ENCODE data around the gene MAGI2. TPM values are rescaled to one million over a fixed set of nuclear protein-coding genes. Genes with fewer than 3 reads are reported as not detected.

The MAGI2 gene
- total RNA-seq, 1 donor from 2014 or later, result 64.2 TPM

- DNase-seq, result no peak
- H3K4me1 Mint-ChIP-seq (ENCODE audit: low read depth, unreplicated experiment), result peaks cover 5% of the 10 kb centered on the region
- H3K36me3 Mint-ChIP-seq (ENCODE audit: unreplicated experiment), result no peaks in the 10 kb centered on the region
- H3K9me3 Mint-ChIP-seq (ENCODE audit: unreplicated experiment), result no peaks in the 10 kb centered on the region
- no peaks in the 10 kb centered on the region for H3K27me3 Mint-ChIP-seq (ENCODE audit: unreplicated experiment)
- H3K27ac Mint-ChIP-seq (ENCODE audit: unreplicated experiment), result no peak overlapping the region
- no peak overlapping the region for H3K4me3 Mint-ChIP-seq (ENCODE audit: unreplicated experiment)
- TF ChIP-seq CTCF (IDR thresholded peaks at IDR 0.05; ENCODE audit: partially characterized antibody, unreplicated experiment), result no peak
These were observed 1011.7 kb downstream of the MAGI2 start for GRCh38 chr7:78441737-78442136.

GRCh38 chr7:78438433-78438832, 1015.0 kb downstream of the MAGI2 start:
- H3K27ac Mint-ChIP-seq (ENCODE audit: unreplicated experiment), result no peak overlapping the region
- no peaks in the 10 kb centered on the region for H3K36me3 Mint-ChIP-seq (ENCODE audit: unreplicated experiment)
- H3K4me1 Mint-ChIP-seq (ENCODE audit: low read depth, unreplicated experiment), result peaks cover 5% of the 10 kb centered on the region
- no peaks in the 10 kb centered on the region for H3K9me3 Mint-ChIP-seq (ENCODE audit: unreplicated experiment)
- no peak overlapping the region for H3K4me3 Mint-ChIP-seq (ENCODE audit: unreplicated experiment)
- H3K27me3 Mint-ChIP-seq (ENCODE audit: unreplicated experiment), result no peaks in the 10 kb centered on the region
- DNase-seq, result no peak
- TF ChIP-seq CTCF (IDR thresholded peaks at IDR 0.05; ENCODE audit: partially characterized antibody, unreplicated experiment), result no peak

- no peak for TF ChIP-seq CTCF (IDR thresholded peaks at IDR 0.05; ENCODE audit: partially characterized antibody, unreplicated experiment)
- H3K4me3 Mint-ChIP-seq (ENCODE audit: unreplicated experiment), result no peak overlapping the region
- H3K9me3 Mint-ChIP-seq (ENCODE audit: unreplicated experiment), result no peaks in the 10 kb centered on the region
- no peaks in the 10 kb centered on the region for H3K27me3 Mint-ChIP-seq (ENCODE audit: unreplicated experiment)
- H3K4me1 Mint-ChIP-seq (ENCODE audit: low read depth, unreplicated experiment), result peaks cover 2% of the 10 kb centered on the region
- no peak overlapping the region for H3K27ac Mint-ChIP-seq (ENCODE audit: unreplicated experiment)
- DNase-seq, result no peak
- H3K36me3 Mint-ChIP-seq (ENCODE audit: unreplicated experiment), result no peaks in the 10 kb centered on the region
These were observed 1016.3 kb downstream of the MAGI2 start for GRCh38 chr7:78437118-78437517.

GRCh38 chr7:78435355-78435754, 1018.1 kb downstream of the MAGI2 start:
- Mint-ChIP-seq H3K27ac (ENCODE audit: unreplicated experiment) (no peak overlapping the region), H3K36me3 (ENCODE audit: unreplicated experiment) (no peaks in the 10 kb centered on the region), H3K27me3 (ENCODE audit: unreplicated experiment) (no peaks in the 10 kb centered on the region), H3K9me3 (ENCODE audit: unreplicated experiment) (no peaks in the 10 kb centered on the region), H3K4me1 (ENCODE audit: low read depth, unreplicated experiment) (peaks cover 2% of the 10 kb centered on the region), H3K4me3 (ENCODE audit: unreplicated experiment) (no peak overlapping the region)
- no peak for TF ChIP-seq CTCF (IDR thresholded peaks at IDR 0.05; ENCODE audit: partially characterized antibody, unreplicated experiment)
- no peak for DNase-seq

GRCh38 chr7:78434281-78434680, 1019.2 kb downstream of the MAGI2 start:
- DNase-seq, result no peak
- no peak overlapping the region for H3K4me3 Mint-ChIP-seq (ENCODE audit: unreplicated experiment)
- H3K27me3 Mint-ChIP-seq (ENCODE audit: unreplicated experiment), result no peaks in the 10 kb centered on the region
- peaks cover 2% of the 10 kb centered on the region for H3K4me1 Mint-ChIP-seq (ENCODE audit: low read depth, unreplicated experiment)
- no peaks in the 10 kb centered on the region for H3K36me3 Mint-ChIP-seq (ENCODE audit: unreplicated experiment)
- no peak overlapping the region for H3K27ac Mint-ChIP-seq (ENCODE audit: unreplicated experiment)
- no peaks in the 10 kb centered on the region for H3K9me3 Mint-ChIP-seq (ENCODE audit: unreplicated experiment)
- TF ChIP-seq CTCF (IDR thresholded peaks at IDR 0.05; ENCODE audit: partially characterized antibody, unreplicated experiment), result no peak

Measured in glutamatergic neuron (in vitro differentiated cells).